B cell (primary cell): ENCODE results near the gene IFNK. TPM values are rescaled to one million over a fixed set of nuclear protein-coding genes. Genes with fewer than 3 reads are reported as not detected.

ENCODE experiments used
- ATAC-seq: fragments of 200-7000 bp; cut with Tn5 transposase; one replicate; pipeline ENCODE4 v1.10.0; 2021; ENCODE audit warnings: low read depth, mild to moderate bottlenecking, moderate number of reproducible peaks, moderate library complexity
- CTCF ChIA-PET: fragments of 350-600 bp; sonication (Branson Sonifier 250); formaldehyde crosslinking; loops from one replicate; lab custom pipeline; 2021; ENCODE audit warnings: antibody characterized with exemption, inconsistent platforms; lab: Charles Lee
- POLR2A ChIA-PET: fragments of 350-600 bp; sonication (Branson Sonifier 250); formaldehyde crosslinking; loops from one replicate; lab custom pipeline; 2021; ENCODE audit warnings: antibody characterized with exemption; lab: Charles Lee
- DNase-seq: peaks from one replicate; pipeline ENCODE4 v3.0.0; 2013
- H2AFZ ChIP-seq: 2 replicates; pipeline ENCODE4 v1.6.1; 2012; ENCODE audit warnings: mild to moderate bottlenecking, low read depth, low read length; ENCODE audit not compliant: insufficient read depth, poor library complexity, severe bottlenecking
- H3K27ac ChIP-seq, 2 donors: 1 replicate in 1 of 2; 2 replicates in 1 of 2; pipeline ENCODE4 v1.5.1; 2012 to 2013; ENCODE audit warnings: low read length in 2 of 2, mild to moderate bottlenecking in 2 of 2, moderate library complexity in 1 of 2
- H3K27me3 ChIP-seq, 4 experiments: fragments of 200-600 bp in 1 of 4; sonication (generic) in 1 of 4; replicated peaks in 1 of 4; 1 replicate in 2 of 4; 2 replicates in 2 of 4; pipeline versions ENCODE4 v1.6.1 to v1.7.0; 2013 to 2016; ENCODE audit warnings: low read length in 3 of 4, mild to moderate bottlenecking in 2 of 4, mixed read lengths in 1 of 4, moderate library complexity in 1 of 4; ENCODE audit not compliant: insufficient read depth in 4 of 4, control insufficient read depth in 3 of 4; ENCODE audit errors: control extremely low read depth in 1 of 4
- H3K36me3 ChIP-seq, 2 experiments: replicated peaks in 1 of 2; 1 replicate in 1 of 2; 2 replicates in 1 of 2; pipeline versions ENCODE4 v1.6.1 to v1.7.1; 2013; ENCODE audit warnings: low read length in 1 of 2; ENCODE audit not compliant: insufficient read depth in 2 of 2, control insufficient read depth in 1 of 2; ENCODE audit errors: control extremely low read depth in 1 of 2, extremely low read depth in 1 of 2
- H3K4me1 ChIP-seq, 2 donors: fragments of 200-600 bp in 1 of 2; sonication (generic) in 1 of 2; 1 replicate in 1 of 2; 2 replicates in 1 of 2; pipeline versions ENCODE4 v1.5.1 to v1.6.1; 2013 to 2017; ENCODE audit warnings: low read length in 2 of 2; ENCODE audit not compliant: control insufficient read depth in 2 of 2, insufficient read depth in 2 of 2
- H3K4me2 ChIP-seq: replicated peaks from 2 replicates; pipeline ENCODE3; 2012; ENCODE audit warnings: mild to moderate bottlenecking, low read depth, low read length; ENCODE audit not compliant: poor library complexity, severe bottlenecking
- H3K4me3 ChIP-seq, 5 experiments: fragments of 200-600 bp in 1 of 5; sonication (generic) in 1 of 5; 1 replicate in 3 of 5; 2 replicates in 2 of 5; pipeline versions ENCODE4 v1.5.1 to v1.7.0; 2011 to 2016; ENCODE audit warnings: low read length in 4 of 5, mild to moderate bottlenecking in 4 of 5, low read depth in 2 of 5, control low read depth in 1 of 5, moderate library complexity in 1 of 5; ENCODE audit not compliant: insufficient read depth in 1 of 5; ENCODE audit errors: control extremely low read depth in 1 of 5, extremely low read depth in 1 of 5
- H3K79me2 ChIP-seq: fragments of 200-600 bp; sonication (generic); one replicate; pipeline ENCODE4 v1.6.0; 2016; ENCODE audit warnings: low read length; ENCODE audit not compliant: control insufficient read depth, insufficient read depth
- H3K9ac ChIP-seq: fragments of 200-600 bp; sonication (generic); 2 replicates; pipeline ENCODE4 v1.6.1; 2017; ENCODE audit warnings: mild to moderate bottlenecking, low read length, moderate library complexity
- H3K9me3 ChIP-seq, 3 donors: one replicate each; pipeline versions ENCODE4 v1.6.1 to v1.7.1; 2013; ENCODE audit warnings: low read length in 2 of 3; ENCODE audit not compliant: control insufficient read depth in 2 of 3, insufficient read depth in 1 of 3; ENCODE audit errors: control extremely low read depth in 1 of 3
- H4K20me1 ChIP-seq: 2 replicates; pipeline ENCODE4 v1.6.0; 2012; ENCODE audit warnings: mild to moderate bottlenecking, low read length; ENCODE audit not compliant: insufficient read depth, control insufficient read depth, poor library complexity, severe bottlenecking
- H3K27ac Mint-ChIP-seq: one replicate; pipeline ENCODE4 v1.8.0; 2021; ENCODE audit warnings: mixed read lengths
- H3K27me3 Mint-ChIP-seq: one replicate; pipeline ENCODE4 v1.8.0; 2021; ENCODE audit warnings: mixed read lengths
- H3K4me1 Mint-ChIP-seq: one replicate; pipeline ENCODE4 v1.8.0; 2021; ENCODE audit warnings: mixed read lengths
- H3K4me3 Mint-ChIP-seq: one replicate; pipeline ENCODE4 v1.8.0; 2021; ENCODE audit warnings: mixed read lengths
- H3K9me3 Mint-ChIP-seq: one replicate; pipeline ENCODE4 v1.8.0; 2022; ENCODE audit warnings: mixed read lengths; ENCODE audit not compliant: insufficient read depth
- EZH2 ChIP-seq: IDR thresholded peaks from 2 replicates; pipeline ENCODE4 v1.6.1; 2012; ENCODE audit warnings: borderline replicate concordance, low read depth, mild to moderate bottlenecking, moderate library complexity, low read length; ENCODE audit not compliant: insufficient read depth, poor library complexity, severe bottlenecking
- WGBS: methylation state at CpG from one replicate; pipeline ENCODE4 v1.1.5; 2013; ENCODE audit warnings: missing lambda C conversion rate; ENCODE audit not compliant: insufficient coverage; 5-methylcytosine and 5-hydroxymethylcytosine counted together
- intact Hi-C: fragments of 100-400 bp; cut with micrococcal nuclease; formaldehyde crosslinking; loops from one replicate; pipeline ENCODE4 v1.10.0; 2022
- polyA plus RNA-seq: library from polyadenylated mRNA; depleted of rRNA; stranded (reverse); fragments of >200 nt; gene quantifications from 2 replicates; pipeline ENCODE4 v1.2.3, GENCODE V29; 2012
- total RNA-seq, 2 donors: library from RNA; stranded (reverse); fragments of 120-200 nt in 1 of 2; gene quantifications; 1 replicate in 1 of 2; 2 replicates in 1 of 2; pipeline versions ENCODE4 v1.2.3 to v1.2.4, GENCODE V29; 2013 to 2022
- TF ChIP-seq, protein P1 (sequence below): fragments of 200-600 bp; IDR thresholded peaks from one replicate; pipeline ENCODE4 v1.8.0; 2022; ENCODE audit warnings: antibody characterized with exemption, mild to moderate bottlenecking

IFNK gene
- total and polyA plus RNA-seq, 2 donors (not counting 1 experiment from before 2014, with no cell fraction given) = not detected

DNA sequence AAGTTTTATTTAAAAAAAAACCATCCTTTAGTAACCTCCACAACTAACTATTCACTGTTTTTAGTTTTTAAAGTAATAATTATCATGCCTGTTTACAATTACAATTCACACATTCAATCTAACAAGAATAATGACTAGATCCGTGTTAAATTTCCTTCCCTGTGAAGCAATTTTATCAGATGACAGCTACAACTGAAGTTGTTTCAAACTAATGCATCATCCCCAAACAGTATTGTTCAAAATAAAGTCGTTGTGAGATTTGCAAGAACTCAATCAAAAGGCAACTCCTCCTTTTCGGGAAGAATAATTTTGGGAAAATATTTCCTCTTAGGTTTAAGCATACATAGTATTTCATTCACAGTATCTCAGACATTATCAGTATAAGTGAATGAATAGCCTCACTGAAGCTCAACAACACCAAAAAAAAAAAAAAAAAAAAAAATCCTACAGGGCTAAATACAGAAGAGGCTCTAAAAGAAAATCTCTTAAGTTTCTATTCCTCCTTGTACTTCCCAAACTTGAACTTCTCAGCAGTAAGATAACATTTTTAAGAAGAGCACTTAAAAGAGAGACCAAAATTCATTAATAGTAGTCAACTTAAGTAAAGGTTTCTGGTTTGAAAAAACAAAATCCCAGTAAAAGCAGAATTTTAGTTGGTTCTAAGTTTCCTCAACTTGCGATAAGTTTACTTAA is 39.8 kb downstream of the IFNK start:
- Histone ChIP-seq H3K4me2 (peak overlapping the region; percentile 47), H3K27me3 (no peaks in the 10 kb centered on the region), H3K27ac (peak overlapping the region; percentile 27 to 71), H3K9me3 (no peaks in the 10 kb centered on the region), H3K79me2 (peaks cover 28% of the 10 kb centered on the region), H3K36me3 (peaks cover 0 to 25% of the 10 kb centered on the region in 2 experiments), H3K4me3 (no peak overlapping the region), H4K20me1 (no peaks in the 10 kb centered on the region), H2AFZ (no peak overlapping the region), H3K9ac (peak overlapping the region; percentile 22), H3K4me1 (peaks cover 20 to 24% of the 10 kb centered on the region in 2 donors)
- WGBS = 67% methylated on average over 1 of the region's 4 CpGs
- Mint-ChIP-seq H3K4me1 (peaks cover 21% of the 10 kb centered on the region), H3K9me3 (no peaks in the 10 kb centered on the region), H3K27ac (peak overlapping the region; percentile 18), H3K27me3 (no peaks in the 10 kb centered on the region), H3K4me3 (peak overlapping the region; percentile 7)
- ChIA-PET POLR2A (interaction anchor here (0.6 kb wide), 2 partner anchors 140 to 230 kb away, joined by 3 to 4 read pairs; no protein-coding TSS in a partner anchor), CTCF (interaction anchor here (1.0 to 2.6 kb wide), 2 partner anchors 9 to 231 kb away, joined by 4 to 9 read pairs; partner anchors contain the start of gene C9orf72)
- DNase-seq (peak; percentile 35), ATAC-seq (peak; percentile 24)
- TF ChIP-seq EZH2 = no peak
- TF ChIP-seq, protein P1, sequence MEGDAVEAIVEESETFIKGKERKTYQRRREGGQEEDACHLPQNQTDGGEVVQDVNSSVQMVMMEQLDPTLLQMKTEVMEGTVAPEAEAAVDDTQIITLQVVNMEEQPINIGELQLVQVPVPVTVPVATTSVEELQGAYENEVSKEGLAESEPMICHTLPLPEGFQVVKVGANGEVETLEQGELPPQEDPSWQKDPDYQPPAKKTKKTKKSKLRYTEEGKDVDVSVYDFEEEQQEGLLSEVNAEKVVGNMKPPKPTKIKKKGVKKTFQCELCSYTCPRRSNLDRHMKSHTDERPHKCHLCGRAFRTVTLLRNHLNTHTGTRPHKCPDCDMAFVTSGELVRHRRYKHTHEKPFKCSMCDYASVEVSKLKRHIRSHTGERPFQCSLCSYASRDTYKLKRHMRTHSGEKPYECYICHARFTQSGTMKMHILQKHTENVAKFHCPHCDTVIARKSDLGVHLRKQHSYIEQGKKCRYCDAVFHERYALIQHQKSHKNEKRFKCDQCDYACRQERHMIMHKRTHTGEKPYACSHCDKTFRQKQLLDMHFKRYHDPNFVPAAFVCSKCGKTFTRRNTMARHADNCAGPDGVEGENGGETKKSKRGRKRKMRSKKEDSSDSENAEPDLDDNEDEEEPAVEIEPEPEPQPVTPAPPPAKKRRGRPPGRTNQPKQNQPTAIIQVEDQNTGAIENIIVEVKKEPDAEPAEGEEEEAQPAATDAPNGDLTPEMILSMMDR = no peak
- intact Hi-C loops = no loop called here

DNA sequence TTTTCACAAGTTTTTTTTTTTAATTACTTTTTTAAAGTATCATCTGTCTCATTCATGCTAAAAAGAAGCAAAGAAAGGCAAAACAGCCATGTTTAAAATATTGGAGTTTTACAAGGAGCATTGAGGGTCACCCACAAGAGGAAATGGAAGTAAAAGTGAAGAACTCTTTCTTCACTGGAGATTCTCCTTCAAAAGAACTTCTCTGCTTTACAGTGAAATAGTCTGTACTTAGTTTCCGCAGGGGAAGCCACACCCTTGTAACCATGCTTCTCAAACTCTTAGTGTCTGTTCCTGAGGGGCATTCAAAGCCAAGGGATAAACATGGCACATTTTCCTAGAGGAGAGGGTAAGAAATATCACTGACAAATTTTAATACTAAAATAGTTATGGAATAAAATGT is 40.6 kb downstream of the IFNK start:
- Histone ChIP-seq H3K27me3 (no peaks in the 10 kb centered on the region), H3K36me3 (peaks cover 0 to 19% of the 10 kb centered on the region in 2 experiments), H2AFZ (no peak overlapping the region), H3K9me3 (no peaks in the 10 kb centered on the region), H3K4me2 (peak overlapping the region; percentile 47), H3K9ac (peak overlapping the region; percentile 22), H3K79me2 (peaks cover 33% of the 10 kb centered on the region), H3K27ac (peak overlapping the region; percentile 27 to 71), H3K4me3 (no peak overlapping the region), H3K4me1 (peaks cover 20 to 24% of the 10 kb centered on the region in 2 donors), H4K20me1 (no peaks in the 10 kb centered on the region)
- intact Hi-C loops = no loop called here
- DNase-seq (no peak), ATAC-seq (no peak)
- Mint-ChIP-seq H3K4me1 (peaks cover 21% of the 10 kb centered on the region), H3K4me3 (peak overlapping the region; percentile 52), H3K27ac (peak overlapping the region; percentile 74), H3K27me3 (no peaks in the 10 kb centered on the region), H3K9me3 (no peaks in the 10 kb centered on the region)
- no CpG with 5 or more reads among the region's 1 CpG for WGBS
- TF ChIP-seq EZH2 = no peak
- TF ChIP-seq, protein P1 = no peak
- POLR2A ChIA-PET = no interaction called here
- CTCF ChIA-PET = interaction anchor here (1.0 to 2.6 kb wide), 2 partner anchors 8 to 232 kb away, joined by 4 to 9 read pairs; partner anchors contain the start of gene C9orf72
